ENCODE results near the gene NCKAP5. TPM values are rescaled to one million over a fixed set of nuclear protein-coding genes. Genes with fewer than 3 reads are reported as not detected.

The NCKAP5 gene
- total RNA-seq, 1 donor from 2014 or later, result 3.9 TPM

DNA sequence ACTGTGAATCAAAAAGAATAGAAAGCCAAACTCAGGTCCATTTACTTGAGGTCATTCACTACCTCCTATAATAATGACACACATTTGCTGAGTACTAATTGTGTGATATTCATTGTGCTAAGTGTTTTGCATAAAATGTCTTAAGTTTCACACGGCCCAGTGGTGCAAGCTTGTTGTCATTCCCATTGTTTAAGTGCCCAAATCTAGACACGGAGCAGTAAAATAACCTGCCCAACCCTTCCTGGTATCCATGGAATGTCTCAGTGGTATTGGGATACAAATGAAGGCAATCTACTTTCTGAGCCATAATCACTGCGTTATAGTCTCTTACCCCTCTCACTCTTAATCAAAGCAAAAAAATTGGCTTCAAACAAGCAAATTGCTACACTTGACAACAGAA lies 233.3 kb downstream of the NCKAP5 start:
- DNase-seq (ENCODE audit: low spot score), result no peak

DNA sequence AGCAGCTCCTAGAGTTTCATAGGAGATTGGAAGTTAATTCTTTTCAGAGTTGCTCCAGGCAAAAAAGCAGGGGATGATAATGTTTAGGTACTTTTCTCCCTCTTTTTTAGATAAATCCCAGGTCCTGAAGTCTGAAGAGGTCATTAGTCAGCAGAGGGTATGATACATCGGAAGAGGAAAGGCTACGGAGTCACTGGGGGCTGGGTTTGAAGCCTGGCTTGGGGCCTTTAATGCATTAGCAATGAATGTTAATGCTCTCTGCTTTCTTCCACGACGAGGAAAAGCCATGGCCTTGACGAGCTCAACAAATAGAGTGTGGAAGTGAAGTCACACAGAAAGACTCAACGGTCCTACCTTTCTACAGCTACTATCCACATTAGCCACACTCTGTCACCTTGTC lies 235.1 kb downstream of the NCKAP5 start:
- DNase-seq (ENCODE audit: low spot score), result no peak

DNA sequence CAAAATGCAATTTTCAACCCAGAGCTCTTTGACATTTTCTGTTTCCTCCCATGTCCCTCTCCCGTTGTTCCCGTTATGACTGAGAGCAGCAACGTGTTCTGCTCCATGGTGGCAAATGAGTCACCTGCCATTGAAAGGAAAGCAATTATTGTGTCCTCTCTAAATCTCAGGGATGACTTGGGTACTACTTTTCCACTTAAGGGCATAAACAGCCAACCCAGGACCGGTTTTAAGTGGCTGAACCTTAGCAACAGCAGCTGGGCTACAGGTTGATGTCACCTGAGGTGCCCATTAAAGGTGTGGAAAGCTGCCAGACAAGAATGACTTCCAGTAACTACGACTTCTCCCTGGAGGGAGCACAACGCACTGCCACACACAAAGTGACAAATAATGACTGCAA lies 236.8 kb downstream of the NCKAP5 start:
- no peak for DNase-seq (ENCODE audit: low spot score)

DNA sequence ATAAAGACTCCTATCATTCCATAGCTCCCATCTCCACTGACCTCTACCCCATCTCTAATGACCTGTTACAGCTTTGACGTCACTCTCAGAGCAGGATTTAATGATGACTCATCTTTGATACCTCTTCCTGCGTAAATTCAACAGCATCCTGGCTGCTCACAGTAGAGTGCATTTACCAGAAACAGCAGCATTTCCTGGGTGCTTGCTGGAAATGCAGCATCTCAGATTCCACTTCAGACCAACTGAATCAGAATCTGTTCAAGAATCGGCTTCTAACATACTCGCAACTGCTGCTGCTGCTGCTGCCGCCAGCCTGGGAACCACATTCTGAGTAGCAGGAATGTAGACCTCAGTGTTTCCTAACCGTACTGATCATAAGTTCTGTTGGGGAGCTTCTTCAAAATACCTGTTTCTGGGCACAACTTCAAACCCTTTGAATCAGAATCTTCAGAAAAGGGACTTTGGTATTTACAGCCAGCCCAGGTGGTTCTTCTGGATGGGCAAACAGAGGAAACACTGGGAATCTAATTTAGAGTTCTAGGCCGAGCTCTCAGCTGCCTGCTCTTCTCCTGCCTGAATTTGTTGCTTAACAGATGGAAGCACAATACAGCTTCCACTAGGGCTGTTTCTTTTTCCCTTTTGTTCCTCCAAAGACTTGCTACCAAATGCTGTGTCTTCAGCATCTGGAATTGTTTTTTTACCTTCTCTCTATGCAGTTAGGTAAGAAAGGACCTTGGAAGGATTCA lies 241.4 kb downstream of the NCKAP5 start:
- DNase-seq (ENCODE audit: low spot score), result no peak

DNA sequence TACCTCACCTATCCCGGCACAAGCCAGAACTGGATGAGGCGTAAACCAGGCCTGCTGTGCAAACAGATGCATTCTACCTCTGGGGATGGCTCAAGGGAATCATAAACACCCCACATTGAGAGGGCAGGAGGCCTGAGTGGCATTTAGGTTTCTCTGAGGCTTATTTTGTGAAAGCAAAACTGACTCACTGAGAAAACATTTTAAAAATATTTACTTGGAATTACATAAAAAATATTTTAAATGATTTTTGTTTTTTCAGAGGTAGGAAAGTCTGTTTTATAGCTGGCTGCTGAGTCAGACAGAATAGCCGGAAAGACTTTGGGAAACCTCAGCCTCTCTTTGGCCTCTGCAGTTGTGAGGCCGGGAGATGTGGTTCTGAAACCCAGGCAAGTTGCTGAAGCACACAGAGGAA lies 244.1 kb downstream of the NCKAP5 start:
- no peak for DNase-seq (ENCODE audit: low spot score)

DNA sequence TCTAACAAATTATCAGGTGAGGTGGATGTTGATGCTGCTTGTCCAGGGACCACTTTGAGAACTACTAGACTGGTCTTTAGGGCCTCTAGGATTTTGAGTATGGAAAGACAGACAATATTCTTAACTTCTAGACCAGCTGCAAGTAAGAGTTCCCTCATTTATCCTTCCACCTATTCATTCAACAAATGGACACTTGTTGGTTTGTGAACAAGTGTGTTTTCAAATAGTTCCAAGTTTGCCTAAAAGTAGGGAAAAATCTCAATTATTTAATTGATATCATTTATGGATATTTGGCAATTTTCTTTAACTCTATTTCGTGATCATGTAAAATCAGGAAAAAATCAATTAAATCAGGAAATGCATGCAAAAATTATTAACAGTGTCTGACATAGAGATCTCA lies 245.4 kb downstream of the NCKAP5 start:
- DNase-seq (ENCODE audit: low spot score), result no peak

DNA sequence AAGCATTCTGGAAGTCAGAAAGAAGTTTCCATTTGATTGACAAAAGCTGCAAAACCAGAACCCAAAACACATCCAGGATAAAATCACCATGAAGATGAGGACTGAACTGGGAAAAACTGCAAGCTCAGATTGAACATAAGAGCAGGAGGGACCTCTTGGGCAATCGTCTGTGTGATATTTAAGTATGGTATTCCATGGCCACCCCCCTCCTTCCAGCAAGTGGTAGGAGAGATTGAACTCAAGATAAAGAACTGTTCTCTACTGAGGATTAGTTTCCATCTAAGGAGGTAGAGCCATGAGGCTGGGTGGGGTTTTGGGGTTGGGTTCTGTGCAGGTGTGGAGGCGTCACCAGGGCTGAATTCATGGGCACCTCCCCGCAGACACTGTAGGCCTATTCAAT lies 251.1 kb downstream of the NCKAP5 start:
- DNase-seq (ENCODE audit: low spot score), result no peak

DNA sequence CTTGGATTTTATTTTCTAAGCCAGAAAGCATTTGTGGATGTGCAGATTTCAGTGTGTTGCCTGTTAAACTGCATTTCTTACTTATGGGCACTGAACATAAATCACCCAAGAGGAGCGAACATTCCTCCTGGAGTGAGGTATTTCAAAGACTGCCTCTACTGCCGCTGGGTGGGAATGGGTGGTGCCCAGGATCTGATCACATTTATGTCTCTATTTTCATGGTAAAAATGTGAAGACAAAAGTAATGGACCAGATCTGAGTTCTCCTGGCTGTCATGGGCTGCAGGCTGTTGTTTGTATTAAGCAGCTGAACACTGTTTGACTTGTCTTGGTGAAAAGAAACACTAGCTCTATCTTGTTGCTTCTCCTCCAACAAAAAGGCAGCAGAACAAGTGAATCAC lies 251.7 kb downstream of the NCKAP5 start:
- no peak for DNase-seq (ENCODE audit: low spot score)

DNA sequence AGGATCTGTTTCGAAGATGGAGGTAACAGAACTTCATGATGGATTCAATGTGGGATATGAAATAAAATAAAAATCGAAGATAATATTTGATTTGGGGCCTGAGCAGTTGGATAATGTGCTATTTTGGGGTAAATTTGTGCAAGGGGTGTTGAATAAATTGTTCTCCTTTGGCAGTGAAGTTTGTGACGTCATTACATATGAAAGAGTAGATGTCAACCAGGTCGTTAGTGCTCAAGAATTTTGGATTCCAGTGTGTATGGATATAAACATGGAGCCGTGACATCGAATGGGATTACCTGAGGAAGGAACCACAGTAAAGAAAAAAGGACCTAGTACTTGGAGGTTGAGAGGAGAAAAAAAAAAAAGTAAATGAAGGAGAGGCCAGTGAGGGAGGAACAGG lies 253.0 kb downstream of the NCKAP5 start:
- DNase-seq (ENCODE audit: low spot score), result no peak

DNA sequence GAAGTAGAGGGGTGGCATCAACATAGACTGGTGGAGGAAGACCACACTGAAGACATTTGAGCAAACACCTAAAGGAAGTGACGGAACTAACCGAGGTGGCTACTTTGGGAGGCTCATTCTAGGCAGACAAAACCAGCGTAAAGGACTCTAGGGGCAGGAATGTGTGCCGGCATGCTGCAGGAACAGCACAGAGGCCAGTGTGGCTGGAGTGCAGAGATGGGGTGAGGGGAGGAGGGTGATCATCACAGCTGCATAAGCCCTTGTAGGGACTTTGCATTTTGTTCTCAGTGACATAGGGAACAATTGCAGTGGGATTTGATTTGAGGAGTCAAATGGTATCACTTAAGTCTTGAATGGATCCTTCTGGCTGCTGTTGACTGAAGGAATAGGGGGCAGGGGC lies 253.5 kb downstream of the NCKAP5 start:
- no peak for DNase-seq (ENCODE audit: low spot score)

DNA sequence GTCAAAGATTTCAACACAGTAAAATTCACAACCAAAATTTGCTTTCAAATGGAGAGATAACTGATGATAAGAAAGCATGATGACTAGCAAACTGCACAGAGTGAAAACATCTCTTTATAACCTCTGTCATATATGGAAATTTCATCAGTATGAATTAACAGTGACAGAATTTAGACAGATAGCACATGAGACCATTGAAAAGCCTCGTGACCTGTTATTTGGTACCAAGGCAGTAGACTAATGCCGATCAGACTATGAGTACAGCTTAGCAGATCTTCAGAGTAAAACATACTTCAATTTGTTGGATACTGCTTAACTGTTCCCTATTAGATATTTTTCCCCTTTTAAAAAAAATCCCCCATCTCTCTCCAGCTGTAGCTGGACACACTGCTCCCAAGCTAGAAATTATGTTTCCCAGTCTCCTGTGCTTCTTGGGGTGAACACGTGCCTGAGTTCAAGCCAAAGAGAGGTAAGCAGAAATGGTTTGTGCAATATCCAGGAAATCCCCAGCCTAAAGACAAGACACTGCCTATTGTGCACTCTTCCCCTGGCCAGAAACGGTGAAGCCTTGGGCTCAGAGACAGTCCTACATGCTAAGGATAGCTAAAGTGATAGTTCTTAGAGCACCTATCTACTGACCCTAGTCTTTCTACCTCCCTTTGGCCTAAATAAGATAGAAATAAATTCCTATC lies 256.1 kb downstream of the NCKAP5 start:
- no peak for DNase-seq (ENCODE audit: low spot score)

DNA sequence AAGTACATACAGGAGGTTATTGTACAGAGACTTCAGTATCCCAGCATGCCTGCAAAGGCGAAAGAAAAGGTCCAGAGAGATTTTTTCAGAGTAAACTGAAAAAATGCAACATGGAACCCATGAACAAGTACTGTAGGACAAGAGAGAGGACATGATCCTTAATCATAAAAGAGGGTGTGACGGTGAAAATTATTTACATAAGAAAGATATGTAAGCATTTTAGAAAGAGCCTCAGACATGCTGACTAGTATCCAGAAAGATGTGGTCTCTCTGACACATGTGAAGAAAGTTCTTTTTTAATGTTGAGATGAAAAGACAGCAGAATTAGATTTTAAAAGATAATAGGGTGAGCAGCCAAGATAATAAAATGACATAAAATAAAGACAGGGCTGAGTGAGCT lies 262.0 kb downstream of the NCKAP5 start:
- DNase-seq (ENCODE audit: low spot score), result no peak

DNA sequence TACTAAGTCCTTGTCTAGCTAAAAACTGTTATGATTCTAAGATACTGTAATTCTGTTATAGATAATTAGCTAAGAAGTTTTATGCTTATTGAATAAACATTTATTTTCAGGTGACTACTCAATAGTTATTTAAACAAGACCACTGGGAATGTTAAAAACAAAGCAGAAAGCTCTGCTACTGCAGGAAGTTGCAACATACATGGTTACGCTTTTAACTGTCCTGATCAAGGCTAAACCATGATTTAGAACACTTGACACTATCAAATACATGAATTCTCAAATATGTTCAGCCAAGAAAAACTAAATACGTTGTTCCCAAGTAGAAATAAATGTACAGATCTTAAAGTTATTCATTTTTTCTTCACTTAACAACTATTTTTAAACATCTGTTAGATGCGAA lies 263.9 kb downstream of the NCKAP5 start:
- DNase-seq (ENCODE audit: low spot score), result no peak

DNA sequence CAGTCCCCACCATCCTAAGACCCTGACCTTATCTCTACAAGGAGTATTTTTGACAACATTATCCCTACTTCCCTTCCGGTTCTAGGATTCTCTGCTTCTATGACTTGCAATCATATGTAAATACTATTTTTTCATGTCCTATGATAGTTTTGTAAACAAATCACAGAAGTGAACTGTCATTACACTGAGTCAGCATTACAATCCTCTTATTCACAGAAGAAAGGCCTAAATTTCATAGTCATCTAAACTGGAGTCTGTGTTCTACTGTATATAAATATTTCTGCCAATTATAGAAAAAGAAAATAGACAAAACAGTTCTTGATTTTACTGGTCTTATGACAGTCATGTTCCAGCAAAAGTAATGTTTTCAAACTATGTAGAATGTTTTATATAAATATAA lies 265.1 kb downstream of the NCKAP5 start:
- DNase-seq (ENCODE audit: low spot score), result no peak

DNA sequence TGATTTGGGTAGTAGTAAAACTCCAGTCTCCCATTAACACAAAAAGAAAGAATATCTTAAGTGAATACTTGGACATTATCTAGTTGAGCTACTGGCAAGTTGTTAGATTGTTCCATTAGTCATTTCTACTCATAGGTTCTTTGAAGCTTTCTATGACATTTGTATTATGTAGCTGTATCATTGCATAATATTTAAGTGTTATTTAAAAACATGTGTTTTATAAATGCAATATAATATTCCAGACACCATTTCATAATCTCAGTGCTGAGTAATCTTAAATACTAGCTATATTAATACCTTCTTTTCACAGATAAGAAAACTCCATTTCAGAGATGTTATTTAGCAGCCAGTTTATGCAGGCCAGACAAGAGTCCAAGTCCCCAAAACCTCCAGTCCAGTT lies 271.9 kb downstream of the NCKAP5 start:
- DNase-seq (ENCODE audit: low spot score), result no peak

DNA sequence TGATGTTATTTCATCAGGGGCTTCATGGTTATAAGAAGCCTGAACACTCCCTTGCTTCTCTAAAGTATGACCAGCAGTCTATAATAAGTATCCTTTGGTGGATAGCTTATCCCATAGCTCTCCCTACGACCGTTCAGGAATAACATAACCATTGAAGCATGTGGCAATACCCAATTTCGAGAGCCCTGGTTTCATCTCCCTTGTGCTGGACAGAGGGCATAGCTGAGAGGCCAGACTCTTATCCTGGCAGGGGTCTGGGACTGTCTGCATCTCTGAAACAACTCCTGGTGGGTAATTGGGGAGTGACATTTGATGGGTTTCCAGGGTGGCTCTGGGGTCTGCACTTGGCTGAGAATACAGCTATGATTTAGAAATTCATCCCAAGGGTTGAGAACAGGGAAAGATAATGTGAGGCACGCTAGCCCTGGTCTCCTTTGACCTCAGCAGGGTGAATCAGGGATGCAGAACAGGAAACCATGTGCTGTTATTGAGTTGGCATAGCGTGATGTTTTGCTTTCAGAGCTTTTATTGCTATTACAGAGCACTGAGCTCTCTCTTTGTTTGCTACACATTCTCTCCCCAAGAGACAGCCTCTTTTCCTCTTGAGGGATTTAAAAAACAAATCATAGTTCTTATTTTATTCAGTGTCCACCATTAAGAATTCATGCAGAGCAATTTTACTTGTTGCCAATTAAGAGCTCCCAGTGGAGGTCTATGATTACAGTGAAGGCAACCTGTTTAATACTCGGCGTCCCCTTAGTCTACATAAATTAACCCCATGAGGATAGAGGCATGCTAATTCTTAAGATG lies 274.5 kb downstream of the NCKAP5 start:
- DNase-seq (ENCODE audit: low spot score), result no peak

DNA sequence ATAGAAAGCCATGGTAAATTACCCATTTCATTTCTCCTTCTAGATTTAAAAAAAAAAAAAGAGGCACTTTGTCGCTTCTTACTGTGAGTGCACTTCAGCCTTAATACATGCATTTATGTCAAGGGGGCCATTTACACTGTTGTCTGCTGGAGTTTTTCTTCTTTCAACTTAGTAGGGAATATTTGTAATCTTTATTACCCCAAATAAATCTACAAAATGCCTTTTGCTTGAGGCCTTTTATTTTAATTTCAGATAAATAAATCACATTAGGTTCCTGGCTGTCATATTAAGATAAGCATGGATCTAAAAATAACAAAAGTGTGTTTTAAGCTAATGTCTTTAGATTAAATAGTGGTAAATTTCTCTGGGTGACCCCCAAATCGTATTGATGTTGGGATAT lies 276.0 kb downstream of the NCKAP5 start:
- DNase-seq (ENCODE audit: low spot score), result no peak

DNA sequence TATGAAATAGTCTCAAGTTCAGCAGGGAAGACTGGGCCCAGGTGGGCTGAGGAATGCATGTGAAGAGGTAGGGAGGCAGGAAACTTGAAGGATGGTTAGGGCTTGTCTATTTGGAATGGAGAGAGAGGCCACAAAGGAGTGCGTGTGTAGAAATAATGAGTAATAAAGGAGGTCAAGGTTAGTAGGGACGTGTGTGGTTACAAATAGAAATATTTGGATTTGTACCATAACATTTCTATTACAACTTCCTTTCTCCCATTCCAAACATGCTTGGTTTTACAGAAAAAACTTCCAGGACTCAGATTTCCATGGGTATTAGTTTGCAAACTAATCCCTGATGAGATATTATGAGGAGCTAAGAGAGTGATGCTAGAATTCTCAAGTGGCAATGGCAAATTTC lies 280.6 kb downstream of the NCKAP5 start:
- DNase-seq (ENCODE audit: low spot score), result no peak

DNA sequence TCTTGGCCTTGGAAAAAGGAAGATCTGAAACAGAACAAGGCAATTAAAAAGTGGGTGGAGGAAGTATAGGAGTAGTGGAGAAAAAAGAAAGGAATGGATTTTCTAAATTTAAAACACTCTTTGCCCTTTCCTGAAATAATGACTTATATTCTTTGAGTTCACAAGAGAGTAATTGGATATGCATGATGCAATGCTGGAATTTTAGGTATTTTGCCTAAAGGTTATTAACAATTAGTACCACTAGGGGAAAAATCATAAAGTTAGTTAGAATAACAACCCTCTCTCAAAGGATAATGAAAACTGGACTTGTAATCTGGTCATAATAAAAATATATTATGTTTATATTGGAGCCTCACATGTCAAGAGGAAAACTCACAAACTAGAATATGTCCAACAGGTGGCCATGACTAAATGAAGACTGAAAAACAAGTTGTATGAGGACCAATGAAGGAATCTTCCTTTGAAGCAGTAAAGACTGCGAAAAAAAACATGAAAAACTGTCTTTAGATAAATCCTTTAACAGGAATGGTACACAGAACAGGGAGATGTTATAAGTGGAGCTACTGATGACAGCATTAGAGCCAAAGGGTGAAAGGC lies 281.8 kb downstream of the NCKAP5 start:
- no peak for DNase-seq (ENCODE audit: low spot score)

DNA sequence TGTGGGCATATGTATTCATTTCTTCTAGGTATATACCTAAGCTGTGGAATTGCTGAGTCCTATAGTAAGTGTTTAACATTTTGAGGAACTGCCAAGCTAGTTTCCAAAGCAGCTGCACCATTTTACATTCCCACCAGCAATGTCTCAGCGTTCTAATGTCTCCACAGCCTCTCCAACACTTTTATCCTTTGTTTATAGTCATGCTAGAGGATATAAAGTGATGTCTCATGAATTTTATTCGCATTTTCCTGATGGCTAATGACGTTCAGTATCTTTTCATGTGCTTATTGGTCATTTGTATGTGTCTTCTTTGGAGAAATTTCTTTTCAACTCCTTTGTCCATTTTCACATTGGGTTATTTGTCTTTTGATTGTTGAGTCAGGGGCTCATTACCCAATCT lies 295.2 kb downstream of the NCKAP5 start:
- no peak for DNase-seq (ENCODE audit: low spot score)

DNA sequence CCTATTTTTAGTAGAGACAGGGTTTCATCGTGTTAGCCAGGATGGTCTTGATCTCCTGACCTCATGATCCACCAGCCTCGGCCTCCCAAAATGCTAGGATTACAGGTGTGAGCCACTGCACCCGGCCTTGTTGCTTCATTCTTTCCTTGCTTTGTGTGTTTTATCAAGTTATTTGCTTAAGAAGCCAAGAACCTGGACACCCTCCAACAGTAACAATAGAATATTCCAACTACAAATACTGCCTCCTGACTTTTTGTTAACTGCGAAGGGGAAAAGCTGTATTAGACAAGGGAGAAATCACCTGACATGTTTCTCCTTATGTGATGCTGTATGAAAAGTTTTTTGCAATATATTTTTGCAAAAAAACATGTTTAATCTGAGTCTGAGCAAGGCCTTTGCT lies 297.2 kb downstream of the NCKAP5 start:
- DNase-seq (ENCODE audit: low spot score), result no peak

DNA sequence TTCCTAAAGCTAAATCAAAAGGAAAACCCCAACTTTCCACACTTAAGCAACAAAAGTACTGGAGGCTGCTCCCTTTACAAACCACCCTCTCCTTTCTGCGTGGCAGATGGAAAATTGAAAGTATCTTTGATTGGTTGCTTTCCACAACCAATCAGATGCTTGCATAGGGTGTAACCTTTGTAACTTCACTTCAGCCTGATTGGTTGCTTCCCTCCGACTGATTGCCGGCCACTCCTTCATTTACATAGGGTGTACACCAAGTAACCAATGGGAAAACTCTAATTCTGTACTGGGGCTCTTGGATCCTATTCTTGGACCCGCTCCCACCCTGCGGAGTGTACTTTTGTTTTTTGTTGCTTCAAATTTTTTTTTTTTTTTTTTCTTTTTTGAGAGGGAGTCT lies 297.7 kb downstream of the NCKAP5 start:
- no peak for DNase-seq (ENCODE audit: low spot score)
